ENCODE results near the gene BLOC1S5. TPM values are rescaled to one million over a fixed set of nuclear protein-coding genes. Genes with fewer than 3 reads are reported as not detected.
A peak's percentile ranks its signal among the peaks of the same experiment; 100 is the strongest.

The BLOC1S5 gene
- total RNA-seq, 1 experiment from 2014 or later: 22.0 TPM

DNA sequence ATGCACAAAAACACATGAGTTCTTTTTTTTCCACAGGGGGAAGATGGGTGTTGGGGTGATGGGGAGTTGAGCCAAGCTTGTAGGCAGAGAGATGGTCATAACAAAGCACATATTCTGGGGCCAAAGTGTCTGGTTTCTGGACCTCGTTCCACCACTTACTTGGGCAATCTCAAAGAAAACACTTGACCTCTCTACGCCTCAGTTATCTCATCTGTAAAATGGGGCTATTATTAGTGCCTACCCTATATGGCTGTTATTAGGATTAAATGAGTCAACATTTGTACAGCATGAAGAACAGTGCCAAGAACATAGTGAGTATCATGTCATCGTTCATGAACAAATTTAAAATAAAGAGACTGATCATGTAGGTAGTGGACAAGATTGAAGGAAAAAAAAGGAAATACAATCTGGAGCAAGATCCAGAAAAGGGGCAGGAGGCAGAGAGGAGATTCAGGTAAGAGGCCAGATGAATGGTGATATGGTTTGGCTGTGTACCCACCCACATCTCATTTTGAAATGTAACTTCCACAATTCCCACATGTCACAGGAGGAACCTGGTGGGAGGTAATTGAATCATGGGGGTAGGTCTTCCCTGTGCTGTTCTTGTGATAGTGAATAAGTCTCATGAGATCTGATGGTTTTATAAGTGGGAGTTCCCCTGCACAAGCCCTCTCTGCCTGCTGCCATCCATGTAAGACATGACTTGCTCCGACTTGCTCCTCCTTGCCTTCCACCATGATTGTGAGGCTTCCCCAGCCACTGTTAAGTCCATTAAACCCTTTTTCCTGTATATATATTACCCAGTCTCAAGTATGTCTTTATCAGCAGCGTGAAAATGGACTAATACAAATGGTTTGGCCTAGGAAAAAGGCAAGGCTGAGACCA is 23.9 kb upstream of the BLOC1S5 start:
- Histone ChIP-seq H3K27me3 (replicated peaks) (no peaks in the 10 kb centered on the region), H3K36me3 (peaks cover 49% of the 10 kb centered on the region), H3K4me3 (no peak overlapping the region), H3K27ac (no peak overlapping the region), H3K9me3 (replicated peaks) (no peaks in the 10 kb centered on the region; the same call in 1 of the 2 replicates), H3K4me1 (replicated peaks) (peaks cover 33% of the 10 kb centered on the region)
- DNase-seq (ENCODE audit: low read depth in 1 of 2, low spot score in 2 of 2): no peak

DNA sequence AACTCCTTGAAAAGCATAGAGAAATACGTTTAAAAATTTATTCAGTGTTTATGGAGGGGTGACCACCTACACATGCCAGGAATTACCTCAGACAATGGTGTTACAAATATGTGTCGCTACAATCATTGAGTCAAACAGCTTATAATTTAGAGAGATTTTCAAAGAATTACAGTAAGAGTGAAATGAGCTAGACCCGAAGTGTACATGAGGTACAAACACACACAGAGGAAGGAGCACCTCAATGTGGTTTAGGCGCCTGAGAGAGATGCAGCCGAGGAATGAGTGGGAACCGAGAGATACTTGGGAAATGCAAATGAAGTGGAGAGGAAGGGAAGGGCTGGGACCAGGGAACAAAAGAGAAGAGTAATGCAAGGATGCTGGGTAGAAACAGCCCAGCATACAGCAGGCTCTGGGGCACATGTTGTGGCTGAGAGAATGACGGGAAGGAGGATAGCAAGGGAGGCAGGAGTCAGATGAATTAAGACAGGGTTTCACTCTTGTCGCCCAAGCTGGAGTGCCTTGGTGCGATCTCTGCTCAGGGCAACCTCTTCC is 22.6 kb upstream of the BLOC1S5 start:
- DNase-seq (ENCODE audit: low read depth in 1 of 2, low spot score in 2 of 2): no peak

DNA sequence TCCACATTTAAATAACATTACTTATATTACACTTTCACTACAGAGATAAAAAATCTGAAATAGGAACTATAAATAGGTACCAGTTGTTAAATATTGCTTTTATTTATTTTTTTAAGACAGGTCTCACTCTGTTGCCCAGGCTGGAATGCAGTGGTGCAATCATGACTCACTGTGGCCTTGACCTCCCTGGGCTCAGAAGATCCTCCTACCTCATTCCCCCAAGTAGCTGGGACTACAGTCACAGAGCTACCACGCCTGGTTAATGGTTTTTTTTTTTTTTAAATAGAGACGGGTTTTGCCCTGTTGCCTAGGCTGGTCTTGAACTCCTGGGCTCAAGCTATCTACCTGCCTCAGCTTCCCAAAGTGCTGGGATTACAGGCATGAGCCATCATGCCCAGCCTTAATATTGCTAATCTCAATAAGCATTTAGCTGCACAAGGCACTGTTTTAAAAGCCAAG is 20.9 kb upstream of the BLOC1S5 start:
- Histone ChIP-seq H3K9me3 (replicated peaks) (no peaks in the 10 kb centered on the region), H3K27ac (peak overlapping the region; percentile 93), H3K4me3 (no peak overlapping the region), H3K27me3 (replicated peaks) (no peaks in the 10 kb centered on the region), H3K36me3 (peaks cover 48% of the 10 kb centered on the region), H3K4me1 (replicated peaks) (peaks cover 42% of the 10 kb centered on the region)
- peak; percentile 69 to 83 for DNase-seq (ENCODE audit: low read depth in 1 of 2, low spot score in 2 of 2)

More for the DNA sequence above, 22.6 kb upstream of the BLOC1S5 start:
- Histone ChIP-seq H3K27me3 (replicated peaks) (no peaks in the 10 kb centered on the region), H3K27ac (peak overlapping the region; percentile 60; the same call in 1 of the 2 replicates), H3K9me3 (replicated peaks) (no peaks in the 10 kb centered on the region; the same call in 1 of the 2 replicates), H3K4me1 (replicated peaks) (peaks cover 42% of the 10 kb centered on the region), H3K4me3 (no peak overlapping the region), H3K36me3 (peaks cover 49% of the 10 kb centered on the region)

DNA sequence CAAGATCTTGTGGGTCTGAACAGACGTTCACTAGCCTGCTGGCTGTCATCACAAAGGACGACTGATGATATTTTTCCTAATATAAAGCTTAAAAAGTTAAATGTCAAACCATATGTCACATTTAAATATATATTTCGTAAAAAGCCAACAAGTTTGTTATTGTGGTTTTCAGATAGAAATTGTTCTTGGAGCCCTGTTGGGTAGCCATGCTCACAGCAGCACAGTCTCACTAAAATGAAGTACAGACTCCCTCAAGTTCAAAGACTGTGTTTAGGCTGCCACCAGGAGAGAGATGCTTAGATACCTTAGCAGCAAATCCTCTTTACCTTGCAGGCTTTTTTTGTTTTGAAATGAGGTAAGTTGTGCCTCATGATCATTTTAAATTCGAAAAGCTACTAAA is 20.4 kb upstream of the BLOC1S5 start:
- no peaks in the 10 kb centered on the region for H3K27me3 ChIP-seq (replicated peaks)
- peaks cover 47% of the 10 kb centered on the region for H3K36me3 ChIP-seq
- no peaks in the 10 kb centered on the region for H3K9me3 ChIP-seq (replicated peaks)
- no peak for DNase-seq (ENCODE audit: low read depth in 1 of 2, low spot score in 2 of 2)
- no peak overlapping the region for H3K4me3 ChIP-seq
- H3K27ac ChIP-seq: peak overlapping the region; percentile 93
- peaks cover 42% of the 10 kb centered on the region for H3K4me1 ChIP-seq (replicated peaks)

DNA sequence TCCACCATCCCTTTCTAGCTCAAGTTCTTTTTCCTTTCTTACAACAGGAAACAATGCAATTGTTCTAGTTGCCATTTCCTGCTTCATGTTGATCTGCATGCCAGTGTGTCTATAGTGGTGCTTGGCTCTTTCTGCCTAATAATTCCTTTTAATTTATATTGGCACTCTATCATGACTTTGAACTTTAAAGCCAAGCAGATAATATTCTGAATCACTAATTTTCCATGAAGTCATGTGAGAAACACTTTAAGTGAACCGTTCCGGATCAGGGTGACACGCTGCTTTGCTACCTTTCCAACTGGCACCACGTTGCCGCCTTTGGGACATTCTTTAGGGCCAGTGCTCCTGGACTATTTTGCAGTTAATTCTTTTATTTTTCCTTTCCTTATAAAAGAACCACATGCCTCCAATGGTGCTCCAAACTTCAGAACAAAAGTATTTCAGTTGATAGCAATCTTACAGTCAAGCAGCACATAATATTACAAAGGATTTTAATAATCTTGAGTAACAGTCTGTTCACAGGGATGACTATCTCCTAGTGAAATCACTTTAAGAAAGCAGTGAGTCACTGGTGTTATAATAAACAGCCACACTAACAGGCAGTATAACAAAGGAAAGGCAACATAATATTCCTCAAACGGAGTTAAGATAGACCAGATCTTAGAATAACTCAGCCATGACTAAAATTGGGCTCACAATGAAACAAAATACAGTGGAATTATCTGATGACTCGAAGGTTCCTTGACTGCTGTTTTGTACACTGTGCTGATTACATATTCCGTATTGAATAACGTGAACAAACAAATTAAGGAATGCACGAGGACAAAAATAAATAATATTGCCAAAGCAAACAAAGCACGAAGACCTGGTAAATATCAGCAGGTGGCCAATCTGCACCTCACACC is 19.0 kb upstream of the BLOC1S5 start:
- no peaks in the 10 kb centered on the region for H3K27me3 ChIP-seq (replicated peaks)
- no peaks in the 10 kb centered on the region for H3K9me3 ChIP-seq (replicated peaks)
- H3K27ac ChIP-seq: peak overlapping the region; percentile 93
- peaks cover 42% of the 10 kb centered on the region for H3K4me1 ChIP-seq (replicated peaks)
- H3K4me3 ChIP-seq: no peak overlapping the region
- H3K36me3 ChIP-seq: peaks cover 41% of the 10 kb centered on the region
- peak in 1 of 2 experiments; percentile 88 for DNase-seq (ENCODE audit: low read depth in 1 of 2, low spot score in 2 of 2)

DNA sequence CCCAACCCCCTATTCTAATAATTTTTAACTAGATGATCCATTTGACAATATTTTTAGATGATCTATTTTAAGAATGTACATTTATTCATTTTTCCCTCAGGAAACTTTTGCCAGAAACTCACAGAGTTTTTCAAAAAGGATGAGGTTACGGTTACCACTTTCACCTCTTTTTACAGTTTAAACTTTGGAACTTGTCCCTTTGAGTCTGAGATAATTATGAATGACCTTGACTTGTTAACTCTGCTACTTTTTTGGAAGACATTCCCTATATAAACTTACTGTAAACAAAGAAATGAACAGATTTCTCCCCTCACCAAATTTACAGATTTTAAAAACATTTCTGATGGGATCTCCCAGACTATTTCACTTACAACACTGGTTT is 18.4 kb upstream of the BLOC1S5 start:
- Histone ChIP-seq H3K36me3 (peaks cover 39% of the 10 kb centered on the region), H3K4me1 (replicated peaks) (peaks cover 42% of the 10 kb centered on the region), H3K9me3 (replicated peaks) (no peaks in the 10 kb centered on the region), H3K27ac (peak overlapping the region; percentile 93), H3K27me3 (replicated peaks) (no peaks in the 10 kb centered on the region), H3K4me3 (no peak overlapping the region)
- DNase-seq (ENCODE audit: low read depth in 1 of 2, low spot score in 2 of 2): no peak

DNA sequence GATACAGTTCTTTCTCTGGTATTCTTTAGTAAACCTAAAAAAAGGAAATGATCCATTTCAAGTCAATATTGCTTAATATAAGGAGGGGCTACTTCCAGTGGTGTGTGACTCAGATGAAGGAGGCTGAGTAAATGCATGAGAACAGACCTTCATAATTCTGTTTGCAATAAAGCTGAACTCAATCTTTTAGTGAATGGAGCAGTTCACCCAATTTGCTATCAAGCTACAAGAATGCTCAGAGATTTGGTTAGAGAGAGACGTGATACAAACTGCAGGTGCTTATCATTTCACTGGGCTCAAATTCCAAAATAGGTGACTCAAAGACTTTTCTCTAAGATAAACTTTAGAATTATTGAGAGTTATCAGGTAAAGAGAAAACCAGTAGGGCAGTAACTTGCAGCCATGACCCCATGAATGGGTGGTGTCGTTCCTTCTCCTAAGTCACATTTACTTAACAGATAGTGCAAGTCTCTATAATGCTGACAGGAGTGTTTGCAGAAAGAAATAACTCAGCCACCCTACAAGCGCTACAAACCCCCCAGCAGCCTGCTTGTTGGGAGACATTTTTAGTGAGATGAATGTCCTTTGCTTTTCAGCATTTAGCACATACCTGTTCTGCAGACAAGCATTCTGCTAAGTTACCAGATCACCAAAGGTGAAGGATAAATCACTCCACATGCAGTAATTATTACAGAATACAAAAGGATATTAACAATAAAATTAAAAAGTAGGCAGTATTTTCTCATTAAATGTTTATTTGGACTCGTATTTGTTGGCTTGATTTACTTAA is 16.4 kb upstream of the BLOC1S5 start:
- Histone ChIP-seq H3K27me3 (replicated peaks) (no peaks in the 10 kb centered on the region), H3K4me3 (no peak overlapping the region), H3K36me3 (peaks cover 27% of the 10 kb centered on the region), H3K27ac (no peak overlapping the region), H3K9me3 (replicated peaks) (no peaks in the 10 kb centered on the region), H3K4me1 (replicated peaks) (peaks cover 32% of the 10 kb centered on the region)
- no peak for DNase-seq (ENCODE audit: low read depth in 1 of 2, low spot score in 2 of 2)

DNA sequence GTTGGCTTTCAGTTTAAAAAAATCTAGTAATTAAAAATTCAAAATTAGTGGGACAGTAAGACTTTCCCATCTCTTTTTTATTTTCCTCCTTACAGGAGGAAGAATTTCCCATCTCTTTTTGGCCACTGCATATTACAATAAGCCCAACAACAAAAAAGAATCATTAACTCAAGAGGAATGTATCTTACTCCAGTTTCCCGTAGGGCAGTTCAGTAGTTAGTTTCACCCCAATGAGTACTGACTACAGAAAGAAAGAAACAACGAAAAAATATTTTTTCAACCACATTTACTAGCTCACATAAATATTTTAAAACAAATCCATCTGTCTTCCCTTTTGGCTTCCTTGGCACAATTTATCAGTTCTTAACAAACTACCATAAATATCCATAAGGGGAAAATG is 14.9 kb upstream of the BLOC1S5 start:
- Histone ChIP-seq H3K9me3 (replicated peaks) (no peaks in the 10 kb centered on the region), H3K4me1 (replicated peaks) (peaks cover 20% of the 10 kb centered on the region), H3K27me3 (replicated peaks) (no peaks in the 10 kb centered on the region), H3K27ac (no peak overlapping the region), H3K36me3 (peaks cover 27% of the 10 kb centered on the region), H3K4me3 (no peak overlapping the region)
- DNase-seq (ENCODE audit: low read depth in 1 of 2, low spot score in 2 of 2): no peak

DNA sequence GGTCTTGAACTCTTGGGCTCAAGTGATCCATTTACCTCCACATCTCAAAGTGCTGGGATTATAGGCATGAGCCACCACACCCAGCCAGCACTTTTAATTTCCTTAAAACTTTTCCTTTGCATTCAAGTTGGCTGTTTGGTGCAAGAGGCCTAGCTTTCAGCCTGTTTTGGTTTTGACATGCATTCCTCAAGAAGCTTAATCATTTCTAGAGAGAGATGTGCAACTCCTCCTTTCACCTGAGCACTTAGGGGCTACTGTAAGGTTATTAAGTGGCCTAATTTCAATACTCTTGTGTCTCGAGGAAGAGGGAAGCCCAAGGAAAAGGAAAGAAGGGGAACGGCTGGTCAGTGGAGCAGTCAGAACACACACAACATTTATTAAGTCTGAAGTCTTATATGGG is 13.8 kb upstream of the BLOC1S5 start:
- Histone ChIP-seq H3K27me3 (replicated peaks) (no peaks in the 10 kb centered on the region), H3K27ac (no peak overlapping the region), H3K4me1 (replicated peaks) (peaks cover 11% of the 10 kb centered on the region), H3K36me3 (peaks cover 27% of the 10 kb centered on the region), H3K9me3 (replicated peaks) (no peaks in the 10 kb centered on the region), H3K4me3 (no peak overlapping the region)
- no peak for DNase-seq (ENCODE audit: low read depth in 1 of 2, low spot score in 2 of 2)

DNA sequence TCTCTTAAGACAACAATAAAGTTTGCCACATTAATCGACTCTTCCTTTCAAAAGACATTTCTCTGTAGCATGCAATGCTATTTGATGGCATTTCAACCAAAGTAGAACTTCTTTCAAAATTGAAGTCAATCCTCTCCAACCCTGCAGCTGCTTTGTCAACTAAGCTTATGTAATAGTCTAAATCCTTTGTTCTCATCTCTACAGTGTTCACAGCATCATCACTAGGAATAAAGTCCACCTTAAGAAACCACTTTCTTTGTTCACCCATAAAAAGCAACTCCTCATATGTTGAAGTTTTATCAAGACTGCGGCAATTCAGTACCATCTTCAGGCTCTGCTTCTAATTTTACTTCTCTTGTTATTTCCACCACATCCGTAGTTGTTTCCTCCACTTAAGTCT is 11.5 kb upstream of the BLOC1S5 start:
- Histone ChIP-seq H3K36me3 (peaks cover 22% of the 10 kb centered on the region), H3K27me3 (replicated peaks) (no peaks in the 10 kb centered on the region), H3K4me1 (replicated peaks) (0 out of 2 replicates have a peak, but pooled peaks cover 3% of the 10 kb centered on the region), H3K27ac (no peak overlapping the region), H3K9me3 (replicated peaks) (no peaks in the 10 kb centered on the region), H3K4me3 (no peak overlapping the region)
- DNase-seq (ENCODE audit: low read depth in 1 of 2, low spot score in 2 of 2): no peak

DNA sequence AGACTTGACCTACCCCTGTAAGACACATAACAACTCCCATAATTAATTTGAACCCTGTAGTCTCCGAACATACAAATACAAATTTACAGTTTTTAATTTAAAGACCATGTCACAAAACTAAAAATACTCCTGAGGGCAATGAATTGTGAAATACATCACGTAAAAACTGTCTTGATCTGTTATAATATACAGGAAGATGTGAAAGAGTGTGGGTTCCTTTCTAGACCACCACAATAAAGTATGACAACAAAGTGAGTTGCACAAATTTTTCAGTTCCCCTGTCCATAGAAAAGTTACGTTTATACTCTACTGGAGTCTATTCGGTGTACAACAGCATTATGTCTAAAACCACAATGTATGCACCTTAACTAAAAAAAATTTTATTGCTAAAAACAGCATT is 11.0 kb upstream of the BLOC1S5 start:
- Histone ChIP-seq H3K27ac (no peak overlapping the region), H3K27me3 (replicated peaks) (no peaks in the 10 kb centered on the region), H3K4me3 (no peak overlapping the region), H3K9me3 (replicated peaks) (no peaks in the 10 kb centered on the region), H3K36me3 (peaks cover 20% of the 10 kb centered on the region), H3K4me1 (replicated peaks) (0 out of 2 replicates have a peak, but pooled peaks cover 3% of the 10 kb centered on the region)
- DNase-seq (ENCODE audit: low read depth in 1 of 2, low spot score in 2 of 2): no peak

DNA sequence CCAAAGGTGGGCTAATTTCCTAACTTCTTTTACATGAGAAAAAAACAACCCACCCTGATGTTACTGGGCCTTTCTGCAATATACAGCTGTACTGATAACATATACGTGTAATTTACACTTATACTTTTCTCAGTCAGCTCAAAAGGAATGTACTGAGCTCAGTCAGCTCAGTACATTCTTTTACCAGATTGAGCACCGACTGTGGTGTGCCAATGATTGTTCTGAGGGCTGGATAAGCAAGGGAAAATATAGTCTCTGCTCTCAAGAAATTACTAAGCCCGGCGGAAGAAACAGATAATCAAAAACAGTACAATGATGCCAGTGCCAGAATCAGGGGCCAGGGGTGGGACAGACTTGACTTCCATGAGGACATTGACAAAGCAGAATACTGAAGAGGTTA is 10.0 kb upstream of the BLOC1S5 start:
- H3K27ac ChIP-seq: no peak overlapping the region
- no peaks in the 10 kb centered on the region for H3K9me3 ChIP-seq (replicated peaks)
- no peaks in the 10 kb centered on the region for H3K27me3 ChIP-seq (replicated peaks)
- H3K36me3 ChIP-seq: peaks cover 12% of the 10 kb centered on the region
- no peak overlapping the region for H3K4me3 ChIP-seq
- DNase-seq (ENCODE audit: low read depth in 1 of 2, low spot score in 2 of 2): no peak
- H3K4me1 ChIP-seq (replicated peaks): 0 out of 2 replicates have a peak, but pooled peaks cover 3% of the 10 kb centered on the region

DNA sequence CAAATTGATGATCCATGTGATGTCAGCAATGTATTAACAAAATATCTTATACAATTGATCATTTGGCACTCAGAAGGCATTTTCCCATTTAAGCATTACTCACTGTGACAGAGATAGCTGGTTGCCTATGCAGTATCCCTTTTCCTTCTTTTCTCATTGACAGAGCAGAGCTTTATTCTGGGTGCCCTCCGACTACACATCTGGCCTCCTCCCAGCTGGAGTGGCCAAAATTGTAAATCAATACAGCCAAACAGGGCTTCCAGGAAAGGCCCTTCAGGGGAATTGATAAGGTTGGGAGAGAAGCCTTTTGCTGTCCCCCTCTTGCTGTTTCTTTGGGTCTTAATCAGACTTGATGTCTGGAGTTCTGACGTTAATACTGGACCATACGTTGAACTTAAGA is 9.6 kb upstream of the BLOC1S5 start:
- DNase-seq (ENCODE audit: low read depth in 1 of 2, low spot score in 2 of 2): no peak
- Histone ChIP-seq H3K27ac (no peak overlapping the region), H3K27me3 (replicated peaks) (no peaks in the 10 kb centered on the region), H3K36me3 (peaks cover 11% of the 10 kb centered on the region), H3K9me3 (replicated peaks) (no peaks in the 10 kb centered on the region), H3K4me1 (replicated peaks) (0 out of 2 replicates have a peak, but pooled peaks cover 3% of the 10 kb centered on the region), H3K4me3 (no peak overlapping the region)

All from SJSA1 (cell line).